H9 (cell line): Measurements from ENCODE around the gene CELF5. TPM values are rescaled to one million over a fixed set of nuclear protein-coding genes. Genes with fewer than 3 reads are reported as not detected.

Source experiments
- DNase-seq: peaks from one replicate; pipeline ENCODE4 v3.0.0-alpha.2; 2017
- H2AFZ ChIP-seq: one replicate; pipeline ENCODE4 v1.6.1; 2013; ENCODE audit warnings: mild to moderate bottlenecking, low read length, control low read depth, moderate library complexity
- H2AK5ac ChIP-seq: 2 replicates; pipeline ENCODE4 v1.6.1; 2013; ENCODE audit warnings: low read length, control low read depth, mixed read lengths; ENCODE audit not compliant: insufficient read length
- H2BK120ac ChIP-seq: one replicate; pipeline ENCODE4 v1.6.1; 2013; ENCODE audit warnings: low read depth, mild to moderate bottlenecking, low read length, control low read depth, inconsistent platforms; ENCODE audit not compliant: poor library complexity, severe bottlenecking
- H2BK12ac ChIP-seq: 2 replicates; pipeline ENCODE4 v1.6.1; 2013; ENCODE audit warnings: low read length, control low read depth, mixed read lengths, low read depth; ENCODE audit not compliant: insufficient read length
- H2BK15ac ChIP-seq: 2 replicates; pipeline ENCODE4 v1.6.1; 2013; ENCODE audit warnings: low read depth, low read length, control low read depth
- H2BK20ac ChIP-seq: one replicate; pipeline ENCODE4 v1.6.1; 2013; ENCODE audit warnings: low read depth, mild to moderate bottlenecking, low read length, control low read depth, inconsistent platforms; ENCODE audit not compliant: poor library complexity, severe bottlenecking
- H2BK5ac ChIP-seq: 2 replicates; pipeline ENCODE4 v1.6.1; 2013; ENCODE audit warnings: low read length, control low read depth, mixed read lengths; ENCODE audit not compliant: insufficient read length
- H3K14ac ChIP-seq: 2 replicates; pipeline ENCODE4 v1.6.1; 2013; ENCODE audit warnings: low read length, control low read depth; ENCODE audit not compliant: insufficient read depth
- H3K18ac ChIP-seq: 2 replicates; pipeline ENCODE4 v1.6.1; 2013; ENCODE audit warnings: low read depth, mild to moderate bottlenecking, mixed read lengths, low read length, control low read depth; ENCODE audit not compliant: insufficient read length
- H3K23ac ChIP-seq: 2 replicates; pipeline ENCODE4 v1.6.1; 2013; ENCODE audit warnings: low read length, control low read depth, mixed read lengths, low read depth; ENCODE audit not compliant: insufficient read length
- H3K23me2 ChIP-seq: 2 replicates; pipeline ENCODE4 v1.6.1; 2013; ENCODE audit warnings: low read depth, mild to moderate bottlenecking, mixed read lengths, low read length, control low read depth; ENCODE audit not compliant: insufficient read length, poor library complexity, severe bottlenecking
- H3K27ac ChIP-seq: 2 replicates; pipeline ENCODE4 v1.5.1; 2013; ENCODE audit warnings: low read length, control low read depth, mixed read lengths, low read depth; ENCODE audit not compliant: insufficient read length
- H3K27me3 ChIP-seq: 2 replicates; pipeline ENCODE4 v1.6.1; 2013; ENCODE audit warnings: low read length, control low read depth, inconsistent platforms; ENCODE audit not compliant: insufficient read depth
- H3K4ac ChIP-seq: 2 replicates; pipeline ENCODE4 v1.6.1; 2013; ENCODE audit warnings: low read depth, mild to moderate bottlenecking, control low read depth, inconsistent platforms, low read length, moderate library complexity
- H3K4me1 ChIP-seq: 2 replicates; pipeline ENCODE4 v1.6.1; 2013; ENCODE audit warnings: low read length, control low read depth, inconsistent platforms; ENCODE audit not compliant: insufficient read depth
- H3K4me2 ChIP-seq: 2 replicates; pipeline ENCODE4 v1.6.1; 2013; ENCODE audit warnings: low read length, control low read depth, mixed read lengths; ENCODE audit not compliant: insufficient read length, insufficient read depth
- H3K56ac ChIP-seq: 2 replicates; pipeline ENCODE4 v1.6.1; 2013; ENCODE audit warnings: low read depth, mild to moderate bottlenecking, mixed read lengths, low read length, control low read depth; ENCODE audit not compliant: insufficient read length
- H3K79me1 ChIP-seq: 2 replicates; pipeline ENCODE4 v1.6.1; 2013; ENCODE audit warnings: low read depth, mild to moderate bottlenecking, moderate library complexity, low read length, control low read depth, inconsistent platforms; ENCODE audit not compliant: insufficient read depth, poor library complexity, severe bottlenecking
- H3K79me2 ChIP-seq: 2 replicates; pipeline ENCODE4 v1.6.1; 2013; ENCODE audit warnings: low read length, control low read depth, inconsistent platforms; ENCODE audit not compliant: insufficient read depth
- H3K9ac ChIP-seq: 2 replicates; pipeline ENCODE4 v1.6.1; 2013; ENCODE audit warnings: low read length, control low read depth, mixed read lengths; ENCODE audit not compliant: insufficient read length; ENCODE audit errors: extremely low read depth
- H3K9me3 ChIP-seq: one replicate; pipeline ENCODE4 v1.6.1; 2013; ENCODE audit warnings: low read depth, low read length, inconsistent platforms; ENCODE audit not compliant: control insufficient read depth
- H3T11ph ChIP-seq: one replicate; pipeline ENCODE4 v1.6.1; 2013; ENCODE audit warnings: mild to moderate bottlenecking, low read length, control low read depth, inconsistent platforms
- H4K20me1 ChIP-seq: one replicate; pipeline ENCODE4 v1.6.1; 2013; ENCODE audit not compliant: control insufficient read depth, insufficient read length, insufficient read depth
- H4K5ac ChIP-seq: 2 replicates; pipeline ENCODE4 v1.6.1; 2013; ENCODE audit warnings: low read depth, mild to moderate bottlenecking, mixed read lengths, low read length, control low read depth; ENCODE audit not compliant: insufficient read length
- H4K8ac ChIP-seq: replicated peaks from 2 replicates; pipeline ENCODE4 v1.6.1; 2013; ENCODE audit warnings: low read length, control low read depth, mixed read lengths, low read depth; ENCODE audit not compliant: insufficient read length
- H4K91ac ChIP-seq: 2 replicates; pipeline ENCODE4 v1.6.1; 2013; ENCODE audit warnings: low read depth, mild to moderate bottlenecking, moderate library complexity, mixed read lengths, low read length, control low read depth; ENCODE audit not compliant: insufficient read length
- H3K27ac Mint-ChIP-seq, 3 experiments: 2 replicates in 2 of 3; 3 replicates in 1 of 3; pipeline ENCODE4 v1.8.0; 2020 to 2021; ENCODE audit warnings: mixed read lengths in 3 of 3, mild to moderate bottlenecking in 1 of 3, moderate library complexity in 1 of 3
- H3K27me3 Mint-ChIP-seq: 2 replicates; pipeline ENCODE4 v1.8.0; 2021; ENCODE audit warnings: low read depth, mild to moderate bottlenecking, moderate library complexity, mixed read lengths
- H3K36me3 Mint-ChIP-seq, 3 experiments: 2 replicates in 2 of 3; 3 replicates in 1 of 3; pipeline ENCODE4 v1.8.0; 2020 to 2021; ENCODE audit warnings: low read depth in 3 of 3, mixed read lengths in 3 of 3; ENCODE audit not compliant: insufficient read depth in 1 of 3
- H3K4me1 Mint-ChIP-seq, 2 experiments: 2 replicates each; pipeline ENCODE4 v1.8.0; 2020; ENCODE audit warnings: mixed read lengths in 2 of 2
- H3K4me3 Mint-ChIP-seq, 2 experiments: 2 replicates in 1 of 2; 3 replicates in 1 of 2; pipeline ENCODE4 v1.8.0; 2020 to 2021; ENCODE audit warnings: mild to moderate bottlenecking in 2 of 2, mixed read lengths in 2 of 2, moderate library complexity in 1 of 2
- H3K9me3 Mint-ChIP-seq, 2 experiments: 2 replicates in 1 of 2; 3 replicates in 1 of 2; pipeline ENCODE4 v1.8.0; 2020; ENCODE audit warnings: mild to moderate bottlenecking in 2 of 2, mixed read lengths in 2 of 2, moderate library complexity in 1 of 2
- WGBS: extraction: QIAGEN DNeasy Blood & Tissue Kit; methylation state at CpG from one replicate; pipeline ENCODE4 v1.1.7; 2013; ENCODE audit warnings: missing lambda C conversion rate, low lambda C conversion rate, mixed read lengths; ENCODE audit not compliant: insufficient read length; ENCODE audit errors: extremely low coverage; 5-methylcytosine and 5-hydroxymethylcytosine counted together
- total RNA-seq: library from RNA; stranded (reverse); gene quantifications from 2 replicates; pipeline ENCODE4 v1.2.1, GENCODE V29; 2021
- TF ChIP-seq, protein P1 (sequence below): fragments of 200-600 bp; sonication (generic); conservative IDR thresholded peaks from 3 replicates; pipeline ENCODE4 v1.8.0; 2021; ENCODE audit warnings: antibody characterized with exemption, mild to moderate bottlenecking

CELF5 gene
- total RNA-seq, 1 experiment from 2014 or later, result 4.8 TPM

DNA sequence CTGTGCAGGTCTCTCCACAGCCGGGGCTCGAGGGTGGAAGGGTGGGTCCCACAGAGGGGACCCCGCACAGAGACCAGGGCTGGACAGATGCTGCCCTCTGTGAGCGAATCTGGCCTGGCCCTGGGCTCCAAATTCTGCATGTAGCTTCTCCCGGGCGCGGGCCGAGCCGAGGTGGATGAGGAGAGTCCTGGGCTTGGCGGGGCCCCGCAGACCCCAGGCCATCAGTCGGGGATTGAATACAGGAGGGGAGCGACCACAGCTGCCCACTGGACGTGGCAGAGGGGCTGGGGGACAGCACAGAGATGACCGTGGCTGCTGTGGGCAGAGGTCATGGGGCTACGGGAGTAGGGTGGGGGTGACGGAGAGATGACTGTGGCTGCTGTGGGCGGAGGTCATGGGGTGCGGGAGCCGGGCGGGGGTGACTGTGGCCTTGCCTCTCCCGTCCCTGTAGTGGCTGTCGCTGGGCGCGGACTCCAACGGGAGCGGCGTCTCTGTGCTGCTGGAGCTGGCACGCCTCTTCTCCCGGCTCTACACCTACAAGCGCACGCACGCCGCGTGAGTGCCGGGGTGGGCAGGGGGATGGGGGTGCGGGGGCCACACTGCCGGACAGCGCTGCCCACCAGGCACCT lies 23.3 kb upstream of the CELF5 start:
- Histone ChIP-seq H3K27ac (no peak overlapping the region), H3K4ac (no peak overlapping the region), H3K18ac (no peak overlapping the region), H4K20me1 (no peaks in the 10 kb centered on the region), H2BK20ac (no peak overlapping the region), H2BK12ac (no peak overlapping the region), H4K5ac (no peak overlapping the region), H3K56ac (no peak overlapping the region), H4K8ac (no peak overlapping the region), H3K23me2 (no peaks in the 10 kb centered on the region), H3K4me1 (no peaks in the 10 kb centered on the region), H2BK120ac (no peak overlapping the region), H3K79me2 (no peaks in the 10 kb centered on the region), H3K14ac (no peak overlapping the region), H3T11ph (no peak overlapping the region), H2AK5ac (no peak overlapping the region), H3K23ac (no peak overlapping the region), H3K4me2 (no peak overlapping the region), H4K91ac (no peak overlapping the region), H2AFZ (no peak overlapping the region), H3K79me1 (peaks cover 3% of the 10 kb centered on the region), H3K9ac (no peak overlapping the region), H3K27me3 (no peaks in the 10 kb centered on the region), H3K9me3 (no peaks in the 10 kb centered on the region), H2BK5ac (no peak overlapping the region), H2BK15ac (no peak overlapping the region)
- Mint-ChIP-seq H3K4me1 (no peaks in the 10 kb centered on the region), H3K9me3 (no peaks in the 10 kb centered on the region), H3K27ac (no peak overlapping the region; a peak in 1 of 7 replicates), H3K4me3 (no peak overlapping the region), H3K27me3 (no peaks in the 10 kb centered on the region), H3K36me3 (peaks cover 2 to 24% (median 6%) of the 10 kb centered on the region in 3 experiments; a peak in 5 of 7 replicates)
- WGBS, result no CpG with 5 or more reads among the region's 39 CpGs
- DNase-seq, result no peak
- TF ChIP-seq, protein P1, sequence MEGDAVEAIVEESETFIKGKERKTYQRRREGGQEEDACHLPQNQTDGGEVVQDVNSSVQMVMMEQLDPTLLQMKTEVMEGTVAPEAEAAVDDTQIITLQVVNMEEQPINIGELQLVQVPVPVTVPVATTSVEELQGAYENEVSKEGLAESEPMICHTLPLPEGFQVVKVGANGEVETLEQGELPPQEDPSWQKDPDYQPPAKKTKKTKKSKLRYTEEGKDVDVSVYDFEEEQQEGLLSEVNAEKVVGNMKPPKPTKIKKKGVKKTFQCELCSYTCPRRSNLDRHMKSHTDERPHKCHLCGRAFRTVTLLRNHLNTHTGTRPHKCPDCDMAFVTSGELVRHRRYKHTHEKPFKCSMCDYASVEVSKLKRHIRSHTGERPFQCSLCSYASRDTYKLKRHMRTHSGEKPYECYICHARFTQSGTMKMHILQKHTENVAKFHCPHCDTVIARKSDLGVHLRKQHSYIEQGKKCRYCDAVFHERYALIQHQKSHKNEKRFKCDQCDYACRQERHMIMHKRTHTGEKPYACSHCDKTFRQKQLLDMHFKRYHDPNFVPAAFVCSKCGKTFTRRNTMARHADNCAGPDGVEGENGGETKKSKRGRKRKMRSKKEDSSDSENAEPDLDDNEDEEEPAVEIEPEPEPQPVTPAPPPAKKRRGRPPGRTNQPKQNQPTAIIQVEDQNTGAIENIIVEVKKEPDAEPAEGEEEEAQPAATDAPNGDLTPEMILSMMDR, result no peak
